Measurements from ENCODE around the gene TRPM3.

The TRPM3 gene

DNA sequence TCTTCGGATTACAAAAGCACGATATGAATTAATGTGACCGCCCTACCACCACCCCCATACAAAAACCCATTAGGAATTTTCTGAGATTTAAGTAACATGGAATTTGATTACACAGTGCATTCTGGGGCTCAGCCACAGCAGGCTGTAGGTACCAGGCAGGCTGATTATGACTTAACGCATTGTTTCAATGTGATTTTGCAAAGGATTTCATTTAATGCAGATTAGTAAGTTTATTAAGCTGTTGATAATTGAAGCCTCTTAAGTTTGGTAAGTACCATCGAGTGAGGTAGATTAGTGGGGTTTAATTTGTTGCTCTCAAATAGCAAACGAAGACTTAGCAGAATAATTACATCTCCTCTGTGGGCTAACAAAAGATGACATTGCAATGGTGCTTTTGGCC, 240.1 kb downstream of the TRPM3 start:
- Mint-ChIP-seq H3K4me1 (no peaks in the 10 kb centered on the region), H3K36me3 (no peaks in the 10 kb centered on the region), H3K27ac (no peak overlapping the region), H3K4me3 (no peak overlapping the region), H3K9me3 (no peaks in the 10 kb centered on the region)
- DNase-seq (ENCODE audit: low spot score in 2 of 2) = no peak
- no peak for ATAC-seq

GRCh38 chr9:70880535-70880934, 240.9 kb downstream of the TRPM3 start:
- DNase-seq (ENCODE audit: low spot score in 2 of 2) = no peak
- Mint-ChIP-seq H3K27ac (no peak overlapping the region), H3K4me1 (no peaks in the 10 kb centered on the region), H3K4me3 (no peak overlapping the region), H3K36me3 (no peaks in the 10 kb centered on the region), H3K9me3 (no peaks in the 10 kb centered on the region)
- ATAC-seq = no peak

DNA sequence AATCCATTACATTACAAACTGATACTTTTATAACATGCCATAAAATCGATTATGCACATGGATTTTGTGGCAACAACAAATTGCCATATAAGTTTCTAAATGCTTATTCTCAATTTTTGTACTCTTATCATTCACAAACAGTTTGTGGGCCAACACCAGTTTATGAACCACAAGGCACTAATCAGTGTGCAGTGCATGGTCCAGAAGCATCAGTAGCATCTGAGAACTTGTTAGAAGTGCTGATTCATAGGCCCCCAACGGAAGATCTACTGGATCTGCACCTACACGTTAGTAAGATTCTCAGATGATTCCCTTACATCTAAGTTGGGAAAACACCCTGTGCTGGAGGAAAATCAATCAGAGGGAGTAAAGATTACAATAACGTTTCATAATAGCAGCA, 242.8 kb downstream of the TRPM3 start:
- H3K27ac Mint-ChIP-seq = no peak overlapping the region
- ATAC-seq (no peak), DNase-seq (ENCODE audit: low spot score in 2 of 2) (no peak)
- H3K4me3 Mint-ChIP-seq = no peak overlapping the region
- H3K4me1 Mint-ChIP-seq = no peaks in the 10 kb centered on the region
- no peaks in the 10 kb centered on the region for H3K9me3 Mint-ChIP-seq
- no peaks in the 10 kb centered on the region for H3K36me3 Mint-ChIP-seq

GRCh38 chr9:70874451-70874850, 247.0 kb downstream of the TRPM3 start:
- DNase-seq (ENCODE audit: low spot score in 2 of 2) = no peak
- no peak for ATAC-seq
- Mint-ChIP-seq H3K4me1 (no peaks in the 10 kb centered on the region), H3K4me3 (no peak overlapping the region), H3K9me3 (no peaks in the 10 kb centered on the region), H3K36me3 (no peaks in the 10 kb centered on the region), H3K27ac (no peak overlapping the region)

- no peak for DNase-seq (ENCODE audit: low spot score in 2 of 2)
- Mint-ChIP-seq H3K9me3 (no peaks in the 10 kb centered on the region), H3K4me3 (no peak overlapping the region), H3K36me3 (no peaks in the 10 kb centered on the region), H3K4me1 (no peaks in the 10 kb centered on the region), H3K27ac (no peak overlapping the region)
- ATAC-seq = no peak
These were observed 247.9 kb downstream of the TRPM3 start for GRCh38 chr9:70873506-70873905.

- no peaks in the 10 kb centered on the region for H3K4me1 Mint-ChIP-seq
- H3K4me3 Mint-ChIP-seq = no peak overlapping the region
- ATAC-seq (no peak), DNase-seq (ENCODE audit: low spot score in 2 of 2) (no peak)
- H3K9me3 Mint-ChIP-seq = no peaks in the 10 kb centered on the region
- no peaks in the 10 kb centered on the region for H3K36me3 Mint-ChIP-seq
- H3K27ac Mint-ChIP-seq = no peak overlapping the region
These were observed 252.5 kb downstream of the TRPM3 start for GRCh38 chr9:70868661-70869652.

DNA sequence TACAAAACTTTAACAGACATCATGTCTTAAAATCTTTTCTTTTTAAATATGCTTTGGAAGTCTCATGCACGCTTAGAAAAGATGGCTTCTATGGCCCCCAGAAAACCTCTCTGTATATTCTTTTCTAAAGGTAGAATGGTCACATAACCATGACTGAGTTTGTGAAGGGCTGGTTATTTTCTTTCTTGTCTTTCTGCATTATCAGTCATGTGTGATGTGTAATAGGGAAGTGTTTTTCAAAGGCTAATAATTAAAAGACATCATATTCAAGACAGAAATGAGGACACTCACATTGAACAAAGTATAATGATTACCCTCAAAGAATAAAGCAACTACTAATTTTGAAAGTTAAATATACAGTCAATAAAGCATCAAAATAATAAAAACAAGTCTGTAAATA, 253.4 kb downstream of the TRPM3 start:
- DNase-seq (ENCODE audit: low spot score in 2 of 2) = no peak
- Mint-ChIP-seq H3K36me3 (no peaks in the 10 kb centered on the region), H3K4me1 (no peaks in the 10 kb centered on the region), H3K27ac (no peak overlapping the region), H3K4me3 (no peak overlapping the region), H3K9me3 (no peaks in the 10 kb centered on the region)
- ATAC-seq = no peak

GRCh38 chr9:70865471-70865870, 255.9 kb downstream of the TRPM3 start:
- no peak for DNase-seq (ENCODE audit: low spot score in 2 of 2)
- Mint-ChIP-seq H3K36me3 (no peaks in the 10 kb centered on the region), H3K27ac (no peak overlapping the region), H3K9me3 (no peaks in the 10 kb centered on the region), H3K4me3 (no peak overlapping the region), H3K4me1 (no peaks in the 10 kb centered on the region)
- ATAC-seq = no peak

DNA sequence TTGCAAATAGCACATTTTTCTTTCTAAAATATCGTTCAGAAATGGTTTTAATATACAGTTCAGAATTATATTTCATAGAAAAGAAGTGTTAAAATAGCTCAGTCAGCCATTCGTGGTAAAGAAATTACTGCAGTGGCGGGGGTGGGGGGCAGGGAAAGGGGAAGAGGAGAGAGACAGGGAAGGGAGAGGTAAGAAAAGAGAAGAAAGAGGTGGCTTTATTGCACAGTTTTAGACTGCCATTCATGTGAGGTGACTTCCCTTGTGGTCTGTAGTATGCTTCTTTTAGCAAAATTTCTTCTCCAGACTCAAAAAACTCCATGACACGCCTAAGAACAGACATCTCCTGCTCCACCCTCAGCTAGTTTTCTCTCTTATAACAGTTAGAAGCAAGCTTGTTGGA, 259.6 kb downstream of the TRPM3 start:
- Mint-ChIP-seq H3K36me3 (no peaks in the 10 kb centered on the region), H3K4me1 (no peaks in the 10 kb centered on the region), H3K9me3 (no peaks in the 10 kb centered on the region), H3K4me3 (no peak overlapping the region), H3K27ac (no peak overlapping the region)
- no peak for ATAC-seq
- no peak for DNase-seq (ENCODE audit: low spot score in 2 of 2)

GRCh38 chr9:70861376-70861775, 260.0 kb downstream of the TRPM3 start:
- H3K9me3 Mint-ChIP-seq = no peaks in the 10 kb centered on the region
- H3K36me3 Mint-ChIP-seq = no peaks in the 10 kb centered on the region
- ATAC-seq = no peak
- H3K4me1 Mint-ChIP-seq = no peaks in the 10 kb centered on the region
- H3K27ac Mint-ChIP-seq = no peak overlapping the region
- no peak overlapping the region for H3K4me3 Mint-ChIP-seq
- DNase-seq (ENCODE audit: low spot score in 2 of 2) = no peak

GRCh38 chr9:70859694-70860093, 261.7 kb downstream of the TRPM3 start:
- Mint-ChIP-seq H3K4me3 (no peak overlapping the region), H3K36me3 (no peaks in the 10 kb centered on the region), H3K4me1 (no peaks in the 10 kb centered on the region), H3K9me3 (no peaks in the 10 kb centered on the region), H3K27ac (no peak overlapping the region)
- DNase-seq (ENCODE audit: low spot score in 2 of 2) (no peak), ATAC-seq (no peak)

GRCh38 chr9:70856411-70856810, 265.0 kb downstream of the TRPM3 start:
- Mint-ChIP-seq H3K36me3 (no peaks in the 10 kb centered on the region), H3K4me1 (no peaks in the 10 kb centered on the region), H3K9me3 (no peaks in the 10 kb centered on the region), H3K4me3 (no peak overlapping the region), H3K27ac (no peak overlapping the region)
- ATAC-seq = no peak
- DNase-seq (ENCODE audit: low spot score in 2 of 2) = no peak

DNA sequence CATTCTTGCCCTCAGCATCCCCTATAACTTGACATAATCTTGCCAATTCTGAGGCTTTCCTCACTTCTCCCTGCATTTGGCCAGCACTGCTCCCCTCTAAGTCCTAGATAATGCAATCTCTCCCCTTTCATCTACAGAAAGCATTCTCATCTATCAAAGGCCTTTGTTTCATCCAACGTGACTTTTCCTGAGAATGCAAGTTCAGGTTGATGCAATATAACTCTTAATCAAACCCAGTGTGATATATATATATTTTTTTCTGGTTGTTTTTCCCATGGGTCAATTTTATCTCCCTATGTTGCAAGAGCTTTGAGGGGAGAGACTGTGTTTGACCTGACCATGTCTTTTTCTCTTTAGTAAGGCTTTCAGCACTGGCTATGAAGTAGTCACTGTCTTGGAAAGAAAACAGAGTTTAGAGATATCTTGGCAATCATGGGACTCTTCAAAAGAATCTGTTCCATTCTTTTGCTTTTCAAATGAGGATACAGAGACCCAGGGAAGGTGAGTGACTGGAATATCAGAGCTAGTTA, 268.6 kb downstream of the TRPM3 start:
- Mint-ChIP-seq H3K4me3 (no peak overlapping the region), H3K9me3 (no peaks in the 10 kb centered on the region), H3K27ac (no peak overlapping the region), H3K4me1 (no peaks in the 10 kb centered on the region), H3K36me3 (no peaks in the 10 kb centered on the region)
- no peak for ATAC-seq
- DNase-seq (ENCODE audit: low spot score in 2 of 2) = no peak

DNA sequence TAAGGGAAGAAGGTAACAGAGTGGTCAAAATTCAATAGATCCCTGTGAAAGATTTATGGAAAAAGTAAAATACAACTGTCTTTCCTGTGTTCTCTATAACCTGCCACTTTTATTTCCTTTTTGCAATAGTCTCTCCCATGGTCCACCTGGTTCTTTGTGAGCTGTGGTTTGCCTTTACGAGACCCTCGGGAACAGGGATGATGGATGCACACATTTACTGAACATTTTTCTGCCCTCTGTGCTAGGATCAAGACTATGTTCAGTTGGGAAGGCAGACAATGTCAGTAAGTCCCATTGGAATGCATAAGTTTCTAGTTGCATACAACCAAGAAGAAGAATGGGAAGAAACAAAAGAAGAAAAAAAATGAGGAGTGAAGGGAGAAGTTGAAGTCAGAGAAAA, 281.2 kb downstream of the TRPM3 start:
- Mint-ChIP-seq H3K4me1 (no peaks in the 10 kb centered on the region), H3K36me3 (no peaks in the 10 kb centered on the region), H3K9me3 (no peaks in the 10 kb centered on the region), H3K27ac (no peak overlapping the region), H3K4me3 (no peak overlapping the region)
- DNase-seq (ENCODE audit: low spot score in 2 of 2) (no peak), ATAC-seq (no peak)

DNA sequence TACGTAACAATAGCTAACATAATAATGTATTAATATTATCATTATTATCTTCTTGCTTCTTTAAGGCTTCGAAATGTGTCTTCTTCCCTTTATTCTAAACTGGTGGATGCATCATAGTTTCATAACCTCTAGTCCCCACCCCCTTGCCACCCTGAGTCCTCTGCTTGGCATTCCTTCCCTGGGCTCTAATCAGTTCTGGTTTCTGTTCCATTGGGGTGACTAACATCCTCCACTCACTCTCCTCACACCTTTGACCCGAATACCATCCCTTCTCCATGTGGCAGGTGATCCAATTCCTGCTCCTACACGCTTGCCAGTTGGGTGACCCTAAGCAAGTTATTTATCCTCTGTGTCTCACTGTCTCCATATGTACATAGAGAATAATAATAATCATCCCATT, 286.1 kb downstream of the TRPM3 start:
- Mint-ChIP-seq H3K9me3 (no peaks in the 10 kb centered on the region), H3K36me3 (no peaks in the 10 kb centered on the region), H3K27ac (no peak overlapping the region), H3K4me1 (no peaks in the 10 kb centered on the region), H3K4me3 (no peak overlapping the region)
- ATAC-seq (no peak), DNase-seq (ENCODE audit: low spot score in 2 of 2) (no peak)

DNA sequence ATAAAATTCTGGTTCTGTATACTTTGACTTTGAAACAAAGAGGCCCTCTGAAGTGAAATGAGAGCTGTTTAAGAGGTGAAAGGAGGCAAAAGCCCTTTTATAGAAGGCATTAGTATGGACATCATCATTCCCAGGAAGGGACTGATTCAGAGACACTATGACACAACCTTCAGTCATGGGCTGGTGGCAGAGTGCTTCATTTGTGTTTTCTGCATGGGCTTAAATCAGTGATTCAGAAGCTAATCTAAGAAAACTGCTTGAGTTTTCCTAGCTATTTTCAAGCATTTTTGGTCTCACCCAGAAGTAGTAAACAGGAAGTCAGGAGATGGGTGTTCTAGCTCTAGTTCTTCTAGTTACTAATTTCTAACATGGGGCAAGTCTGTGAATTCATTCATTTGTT, 288.9 kb downstream of the TRPM3 start:
- H3K4me1 Mint-ChIP-seq = no peaks in the 10 kb centered on the region
- ATAC-seq (no peak), DNase-seq (ENCODE audit: low spot score in 2 of 2) (no peak)
- H3K9me3 Mint-ChIP-seq = no peaks in the 10 kb centered on the region
- H3K36me3 Mint-ChIP-seq = no peaks in the 10 kb centered on the region
- no peak overlapping the region for H3K27ac Mint-ChIP-seq
- H3K4me3 Mint-ChIP-seq = no peak overlapping the region
